ENCODE results near the gene SEPHS2. TPM values are rescaled to one million over a fixed set of nuclear protein-coding genes. Genes with fewer than 3 reads are reported as not detected.

Gene SEPHS2
- total RNA-seq, 1 donor from 2014 or later = 42.5 TPM

GRCh38 chr16:30490210-30490609 is 44.5 kb upstream of the SEPHS2 start:
- Mint-ChIP-seq H3K9me3 (ENCODE audit: unreplicated experiment) (no peaks in the 10 kb centered on the region), H3K4me3 (ENCODE audit: unreplicated experiment) (no peak overlapping the region), H3K27ac (ENCODE audit: unreplicated experiment) (no peak overlapping the region), H3K4me1 (ENCODE audit: unreplicated experiment) (peaks cover 13% of the 10 kb centered on the region), H3K36me3 (ENCODE audit: unreplicated experiment) (no peaks in the 10 kb centered on the region), H3K27me3 (ENCODE audit: unreplicated experiment) (peaks cover 4% of the 10 kb centered on the region)
- TF ChIP-seq, protein P1, sequence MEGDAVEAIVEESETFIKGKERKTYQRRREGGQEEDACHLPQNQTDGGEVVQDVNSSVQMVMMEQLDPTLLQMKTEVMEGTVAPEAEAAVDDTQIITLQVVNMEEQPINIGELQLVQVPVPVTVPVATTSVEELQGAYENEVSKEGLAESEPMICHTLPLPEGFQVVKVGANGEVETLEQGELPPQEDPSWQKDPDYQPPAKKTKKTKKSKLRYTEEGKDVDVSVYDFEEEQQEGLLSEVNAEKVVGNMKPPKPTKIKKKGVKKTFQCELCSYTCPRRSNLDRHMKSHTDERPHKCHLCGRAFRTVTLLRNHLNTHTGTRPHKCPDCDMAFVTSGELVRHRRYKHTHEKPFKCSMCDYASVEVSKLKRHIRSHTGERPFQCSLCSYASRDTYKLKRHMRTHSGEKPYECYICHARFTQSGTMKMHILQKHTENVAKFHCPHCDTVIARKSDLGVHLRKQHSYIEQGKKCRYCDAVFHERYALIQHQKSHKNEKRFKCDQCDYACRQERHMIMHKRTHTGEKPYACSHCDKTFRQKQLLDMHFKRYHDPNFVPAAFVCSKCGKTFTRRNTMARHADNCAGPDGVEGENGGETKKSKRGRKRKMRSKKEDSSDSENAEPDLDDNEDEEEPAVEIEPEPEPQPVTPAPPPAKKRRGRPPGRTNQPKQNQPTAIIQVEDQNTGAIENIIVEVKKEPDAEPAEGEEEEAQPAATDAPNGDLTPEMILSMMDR (IDR thresholded peaks at IDR 0.05) = no peak
- DNase-seq (ENCODE audit: extremely low spot score, unreplicated experiment) = no peak

DNA sequence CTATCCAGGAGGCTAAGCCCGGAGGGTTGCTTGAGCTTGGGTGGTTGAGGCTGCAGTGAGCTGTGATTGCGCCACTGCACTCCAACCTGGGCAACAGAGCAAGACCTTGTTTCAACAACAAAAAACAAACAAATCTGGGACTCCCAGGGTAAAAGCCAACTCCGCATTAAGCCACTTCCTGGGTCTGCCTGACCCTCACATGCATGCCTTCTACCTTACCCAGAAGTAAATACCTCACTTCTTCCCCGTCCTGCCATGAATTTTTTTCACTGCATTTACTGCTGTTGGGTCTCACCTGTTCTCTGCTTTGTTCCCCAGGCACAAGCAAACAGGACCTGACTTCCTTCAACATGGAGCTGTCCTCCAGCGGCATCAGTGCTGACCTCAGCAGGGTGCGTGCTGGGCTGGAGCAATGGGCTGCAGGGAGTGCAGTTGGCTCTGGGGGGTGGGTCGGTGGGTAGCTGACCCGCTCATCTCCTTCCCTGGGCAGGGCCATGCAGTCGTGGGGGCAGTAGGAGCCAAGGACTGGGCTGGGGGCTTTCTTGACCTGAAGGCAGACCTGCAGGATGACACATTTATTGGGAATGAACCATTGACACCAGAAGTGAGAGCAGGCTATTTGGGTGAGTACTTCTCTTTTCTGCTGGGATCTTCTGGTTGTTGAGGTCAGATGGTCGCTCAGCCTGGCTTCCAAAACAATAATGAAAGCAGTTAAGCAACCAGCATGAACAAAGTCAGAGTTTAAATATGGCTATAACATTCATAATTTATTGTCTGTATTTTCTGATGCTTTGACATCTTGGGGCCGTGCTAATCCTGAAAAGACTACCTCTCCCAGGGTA is 43.3 kb upstream of the SEPHS2 start:
- DNase-seq (ENCODE audit: extremely low spot score, unreplicated experiment) = no peak
- H3K36me3 Mint-ChIP-seq (ENCODE audit: unreplicated experiment) = no peaks in the 10 kb centered on the region
- H3K4me3 Mint-ChIP-seq (ENCODE audit: unreplicated experiment) = no peak overlapping the region
- no peaks in the 10 kb centered on the region for H3K9me3 Mint-ChIP-seq (ENCODE audit: unreplicated experiment)
- H3K4me1 Mint-ChIP-seq (ENCODE audit: unreplicated experiment) = peaks cover 10% of the 10 kb centered on the region
- H3K27me3 Mint-ChIP-seq (ENCODE audit: unreplicated experiment) = peaks cover 4% of the 10 kb centered on the region
- no peak overlapping the region for H3K27ac Mint-ChIP-seq (ENCODE audit: unreplicated experiment)
- TF ChIP-seq, protein P1 (IDR thresholded peaks at IDR 0.05) = no peak

GRCh38 chr16:30485818-30486436 is 40.3 kb upstream of the SEPHS2 start:
- no peaks in the 10 kb centered on the region for H3K4me1 Mint-ChIP-seq (ENCODE audit: unreplicated experiment)
- H3K27ac Mint-ChIP-seq (ENCODE audit: unreplicated experiment) = no peak overlapping the region
- H3K27me3 Mint-ChIP-seq (ENCODE audit: unreplicated experiment) = peaks cover 4% of the 10 kb centered on the region
- TF ChIP-seq, protein P1 (IDR thresholded peaks at IDR 0.05) = no peak
- no peak for DNase-seq (ENCODE audit: extremely low spot score, unreplicated experiment)
- H3K36me3 Mint-ChIP-seq (ENCODE audit: unreplicated experiment) = no peaks in the 10 kb centered on the region
- H3K9me3 Mint-ChIP-seq (ENCODE audit: unreplicated experiment) = no peaks in the 10 kb centered on the region
- no peak overlapping the region for H3K4me3 Mint-ChIP-seq (ENCODE audit: unreplicated experiment)

GRCh38 chr16:30484887-30485286 is 39.2 kb upstream of the SEPHS2 start:
- no peak overlapping the region for H3K4me3 Mint-ChIP-seq (ENCODE audit: unreplicated experiment)
- DNase-seq (ENCODE audit: extremely low spot score, unreplicated experiment) = no peak
- TF ChIP-seq, protein P1 (IDR thresholded peaks at IDR 0.05) = no peak
- H3K9me3 Mint-ChIP-seq (ENCODE audit: unreplicated experiment) = no peaks in the 10 kb centered on the region
- no peaks in the 10 kb centered on the region for H3K4me1 Mint-ChIP-seq (ENCODE audit: unreplicated experiment)
- H3K36me3 Mint-ChIP-seq (ENCODE audit: unreplicated experiment) = no peaks in the 10 kb centered on the region
- peaks cover 11% of the 10 kb centered on the region for H3K27me3 Mint-ChIP-seq (ENCODE audit: unreplicated experiment)
- no peak overlapping the region for H3K27ac Mint-ChIP-seq (ENCODE audit: unreplicated experiment)

GRCh38 chr16:30482366-30482765 is 36.7 kb upstream of the SEPHS2 start:
- H3K9me3 Mint-ChIP-seq (ENCODE audit: unreplicated experiment) = no peaks in the 10 kb centered on the region
- no peak overlapping the region for H3K4me3 Mint-ChIP-seq (ENCODE audit: unreplicated experiment)
- H3K36me3 Mint-ChIP-seq (ENCODE audit: unreplicated experiment) = no peaks in the 10 kb centered on the region
- TF ChIP-seq, protein P1 (IDR thresholded peaks at IDR 0.05) = peak; percentile 29
- H3K27me3 Mint-ChIP-seq (ENCODE audit: unreplicated experiment) = peaks cover 23% of the 10 kb centered on the region
- H3K27ac Mint-ChIP-seq (ENCODE audit: unreplicated experiment) = no peak overlapping the region
- DNase-seq (ENCODE audit: extremely low spot score, unreplicated experiment) = no peak
- H3K4me1 Mint-ChIP-seq (ENCODE audit: unreplicated experiment) = no peaks in the 10 kb centered on the region

Measured in osteocyte (in vitro differentiated cells).